OCI-LY1 (cell line): ENCODE results near the gene CAPZA1.

Experiments used
- H2AFZ ChIP-seq: fragments of 200-600 bp; sonication (generic), shearing (Covaris generic); 2 replicates; pipeline ENCODE4 v1.6.0; 2014; ENCODE audit warnings: antibody characterized with exemption, mild to moderate bottlenecking, low read length
- H3F3A ChIP-seq: fragments of 200-600 bp; sonication (generic), shearing (Covaris generic); 2 replicates; pipeline ENCODE4 v1.6.0; 2014; ENCODE audit warnings: mild to moderate bottlenecking, antibody characterized with exemption, low read length, moderate library complexity; ENCODE audit not compliant: insufficient read depth
- H3K27ac ChIP-seq: fragments of 200-600 bp; sonication (generic); 2 replicates; pipeline ENCODE4 v1.5.1; 2014; ENCODE audit warnings: low read length, mixed run types, mild to moderate bottlenecking, low read depth; ENCODE audit not compliant: poor library complexity, severe bottlenecking
- H3K27me3 ChIP-seq: fragments of 200-600 bp; sonication (generic); 2 replicates; pipeline ENCODE4 v1.6.0; 2014; ENCODE audit warnings: antibody characterized with exemption, mild to moderate bottlenecking, low read length, moderate library complexity; ENCODE audit not compliant: insufficient read depth
- H3K36me3 ChIP-seq: fragments of 200-600 bp; sonication (generic); 2 replicates; pipeline ENCODE4 v1.6.1; 2014; ENCODE audit warnings: mild to moderate bottlenecking, antibody characterized with exemption, low read length, moderate library complexity, mixed read lengths; ENCODE audit not compliant: insufficient read depth
- H3K4me1 ChIP-seq: fragments of 200-600 bp; sonication (generic); 2 replicates; pipeline ENCODE4 v1.5.1; 2014; ENCODE audit warnings: mild to moderate bottlenecking, low read length, moderate library complexity; ENCODE audit not compliant: insufficient read depth, severe bottlenecking
- H3K4me2 ChIP-seq: fragments of 200-600 bp; sonication (generic), shearing (Covaris generic); 2 replicates; pipeline ENCODE4 v1.6.1; 2014; ENCODE audit warnings: low read length
- H3K4me3 ChIP-seq: fragments of 200-600 bp; sonication (generic); 2 replicates; pipeline ENCODE4 v1.5.1; 2014; ENCODE audit warnings: low read length, low read depth, mild to moderate bottlenecking, mixed read lengths; ENCODE audit not compliant: poor library complexity, severe bottlenecking
- H3K79me2 ChIP-seq: fragments of 200-600 bp; shearing (Covaris generic); 2 replicates; pipeline ENCODE4 v1.6.1; 2016; ENCODE audit warnings: mixed run types, low read length, mixed read lengths; ENCODE audit not compliant: insufficient read depth
- H3K9ac ChIP-seq: fragments of 200-600 bp; sonication (generic), shearing (Covaris generic); 2 replicates; pipeline ENCODE4 v1.6.1; 2014; ENCODE audit warnings: mild to moderate bottlenecking, low read length, mixed read lengths
- H3K9me2 ChIP-seq: fragments of 200-600 bp; sonication (generic), shearing (Covaris generic); 2 replicates; pipeline ENCODE4 v1.6.1; 2014; ENCODE audit warnings: low read depth, mild to moderate bottlenecking, low read length, mixed read lengths
- H3K9me3 ChIP-seq: fragments of 200-600 bp; shearing (Covaris generic); 2 replicates; pipeline ENCODE4 v1.6.1; 2014; ENCODE audit warnings: low read length, mixed read lengths
- H4K20me1 ChIP-seq: fragments of 200-600 bp; sonication (generic), shearing (Covaris generic); 2 replicates; pipeline ENCODE4 v1.6.0; 2016; ENCODE audit warnings: mild to moderate bottlenecking, low read length; ENCODE audit not compliant: insufficient read depth
- EZH2 ChIP-seq: fragments of 200-600 bp; sonication (generic), shearing (Covaris generic); IDR thresholded peaks from 2 replicates; pipeline ENCODE4 v1.8.0; 2017; ENCODE audit warnings: borderline replicate concordance, mixed run types, mild to moderate bottlenecking, antibody characterized with exemption, low read length, moderate library complexity, mixed read lengths
- TF ChIP-seq, protein P1 (sequence below): fragments of 200-600 bp; sonication (generic), shearing (Covaris generic); IDR thresholded peaks from 2 replicates; pipeline ENCODE4 v1.5.1; 2017; ENCODE audit warnings: mild to moderate bottlenecking, antibody characterized with exemption, low read length, moderate library complexity, mixed read lengths

Gene CAPZA1

DNA sequence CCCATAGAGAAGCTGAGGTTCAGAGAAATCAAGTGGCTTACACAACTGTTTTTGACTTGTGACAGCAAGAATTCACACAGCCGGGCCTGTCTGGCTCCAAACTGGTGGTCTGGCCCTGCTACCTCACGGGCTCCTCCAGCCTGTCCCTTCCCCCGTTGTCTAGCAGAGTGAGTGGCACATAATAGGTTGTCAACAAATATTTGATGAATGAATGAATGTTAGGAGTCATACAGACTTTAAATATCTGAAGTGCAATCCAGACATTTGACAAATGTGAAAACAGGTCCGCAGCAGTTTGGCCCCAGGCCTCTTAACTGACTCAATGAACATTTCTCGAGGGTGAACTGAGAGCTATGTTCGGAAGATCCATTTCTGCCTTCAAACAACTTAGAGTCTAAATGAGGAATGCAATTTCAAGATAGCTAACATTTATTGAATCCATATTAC is 88.4 kb downstream of the CAPZA1 start:
- Histone ChIP-seq H4K20me1 (no peaks in the 10 kb centered on the region), H3K9me2 (no peaks in the 10 kb centered on the region), H2AFZ (no peak overlapping the region), H3K9me3 (no peaks in the 10 kb centered on the region), H3K9ac (no peak overlapping the region), H3K4me3 (no peak overlapping the region), H3K4me1 (peaks cover 29% of the 10 kb centered on the region), H3K4me2 (no peak overlapping the region), H3F3A (peaks cover 6% of the 10 kb centered on the region; the same call in 1 of the 2 replicates), H3K79me2 (no peaks in the 10 kb centered on the region), H3K27me3 (no peaks in the 10 kb centered on the region; the same call in 1 of the 2 replicates), H3K36me3 (no peaks in the 10 kb centered on the region), H3K27ac (no peak overlapping the region)
- no peak for TF ChIP-seq EZH2
- TF ChIP-seq, protein P1, sequence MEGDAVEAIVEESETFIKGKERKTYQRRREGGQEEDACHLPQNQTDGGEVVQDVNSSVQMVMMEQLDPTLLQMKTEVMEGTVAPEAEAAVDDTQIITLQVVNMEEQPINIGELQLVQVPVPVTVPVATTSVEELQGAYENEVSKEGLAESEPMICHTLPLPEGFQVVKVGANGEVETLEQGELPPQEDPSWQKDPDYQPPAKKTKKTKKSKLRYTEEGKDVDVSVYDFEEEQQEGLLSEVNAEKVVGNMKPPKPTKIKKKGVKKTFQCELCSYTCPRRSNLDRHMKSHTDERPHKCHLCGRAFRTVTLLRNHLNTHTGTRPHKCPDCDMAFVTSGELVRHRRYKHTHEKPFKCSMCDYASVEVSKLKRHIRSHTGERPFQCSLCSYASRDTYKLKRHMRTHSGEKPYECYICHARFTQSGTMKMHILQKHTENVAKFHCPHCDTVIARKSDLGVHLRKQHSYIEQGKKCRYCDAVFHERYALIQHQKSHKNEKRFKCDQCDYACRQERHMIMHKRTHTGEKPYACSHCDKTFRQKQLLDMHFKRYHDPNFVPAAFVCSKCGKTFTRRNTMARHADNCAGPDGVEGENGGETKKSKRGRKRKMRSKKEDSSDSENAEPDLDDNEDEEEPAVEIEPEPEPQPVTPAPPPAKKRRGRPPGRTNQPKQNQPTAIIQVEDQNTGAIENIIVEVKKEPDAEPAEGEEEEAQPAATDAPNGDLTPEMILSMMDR = no peak

DNA sequence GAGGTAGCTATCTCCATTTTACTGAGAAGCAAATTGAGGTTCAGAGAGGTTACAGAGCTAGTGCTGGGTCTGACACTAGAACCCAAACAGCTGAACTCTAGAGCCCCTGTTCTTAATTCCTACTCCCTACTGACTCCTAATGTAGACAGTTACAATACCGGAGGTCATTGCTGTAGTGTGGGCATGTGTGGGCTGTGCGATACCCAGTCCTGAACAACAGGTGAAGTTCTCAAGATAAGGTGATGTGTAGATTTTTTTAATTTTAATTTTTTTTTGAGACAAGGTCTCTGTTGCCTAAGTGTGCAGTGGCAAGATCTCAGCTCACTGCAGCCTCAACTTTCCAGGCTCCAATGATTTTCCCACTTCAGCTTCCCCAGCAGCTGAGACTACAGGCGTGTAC is 88.9 kb downstream of the CAPZA1 start:
- Histone ChIP-seq H3K27me3 (no peaks in the 10 kb centered on the region; the same call in 1 of the 2 replicates), H3K79me2 (no peaks in the 10 kb centered on the region), H3F3A (peaks cover 6% of the 10 kb centered on the region; the same call in 1 of the 2 replicates), H3K4me2 (no peak overlapping the region), H3K9ac (no peak overlapping the region), H2AFZ (no peak overlapping the region), H3K27ac (no peak overlapping the region), H3K9me2 (no peaks in the 10 kb centered on the region), H4K20me1 (no peaks in the 10 kb centered on the region), H3K9me3 (no peaks in the 10 kb centered on the region), H3K4me1 (peaks cover 29% of the 10 kb centered on the region), H3K4me3 (no peak overlapping the region), H3K36me3 (no peaks in the 10 kb centered on the region)
- no peak for TF ChIP-seq EZH2

DNA sequence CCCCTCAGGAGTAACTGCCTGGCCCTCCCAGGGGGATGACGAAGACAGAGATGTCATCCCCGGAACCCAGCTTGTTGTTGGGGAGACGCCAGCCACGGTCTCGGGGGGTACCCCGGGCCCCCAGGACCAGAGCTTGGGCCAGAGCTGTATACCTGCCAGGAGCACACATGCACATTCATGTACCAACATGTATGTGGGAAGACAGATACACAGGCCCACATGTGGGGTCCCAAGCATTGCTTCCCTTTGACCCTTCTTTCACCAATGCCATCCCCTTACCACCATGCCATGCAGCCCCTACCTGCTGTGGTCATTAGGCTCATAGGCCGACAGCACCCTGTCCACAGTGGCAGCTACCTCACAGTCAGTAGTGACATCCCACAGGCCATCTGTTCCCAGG is 90.5 kb downstream of the CAPZA1 start:
- Histone ChIP-seq H3K4me1 (peaks cover 34% of the 10 kb centered on the region), H2AFZ (no peak overlapping the region), H3K27me3 (no peaks in the 10 kb centered on the region; the same call in 1 of the 2 replicates), H3K79me2 (no peaks in the 10 kb centered on the region), H3F3A (peaks cover 6% of the 10 kb centered on the region; the same call in 1 of the 2 replicates), H3K9me3 (no peaks in the 10 kb centered on the region), H4K20me1 (no peaks in the 10 kb centered on the region), H3K9ac (no peak overlapping the region), H3K9me2 (no peaks in the 10 kb centered on the region), H3K4me3 (no peak overlapping the region), H3K4me2 (no peak overlapping the region), H3K36me3 (no peaks in the 10 kb centered on the region), H3K27ac (no peak overlapping the region)
- no peak for TF ChIP-seq EZH2
- TF ChIP-seq, protein P1 = no peak

DNA sequence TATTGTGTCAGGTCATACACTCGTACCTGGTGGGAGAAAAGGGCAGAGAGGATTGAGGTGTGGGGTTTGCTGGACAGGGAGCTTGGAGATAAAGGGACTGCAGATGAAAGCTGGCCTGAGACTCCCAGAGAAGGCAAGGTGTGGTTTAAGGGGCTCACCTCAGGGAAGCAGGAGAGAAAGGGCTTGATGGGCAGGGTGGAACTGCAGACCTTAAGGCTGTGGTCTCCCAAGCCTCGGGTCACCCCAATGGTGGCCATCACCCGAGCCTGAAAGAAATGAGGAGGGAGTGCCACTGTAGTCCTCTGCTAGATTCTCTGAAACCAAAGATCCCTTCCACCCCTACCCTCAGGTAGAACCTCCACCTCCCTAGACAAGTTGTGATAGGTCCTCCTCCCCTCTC is 91.0 kb downstream of the CAPZA1 start:
- H3K4me2 ChIP-seq = no peak overlapping the region
- TF ChIP-seq EZH2 = no peak
- TF ChIP-seq, protein P1 = no peak
- H3K4me3 ChIP-seq = no peak overlapping the region
- H3K9me3 ChIP-seq = no peaks in the 10 kb centered on the region
- peaks cover 31% of the 10 kb centered on the region for H3K4me1 ChIP-seq
- H3K79me2 ChIP-seq = no peaks in the 10 kb centered on the region
- no peak overlapping the region for H3K27ac ChIP-seq
- no peak overlapping the region for H2AFZ ChIP-seq
- no peaks in the 10 kb centered on the region for H3K9me2 ChIP-seq
- H3K27me3 ChIP-seq = no peaks in the 10 kb centered on the region; the same call in 1 of the 2 replicates
- no peaks in the 10 kb centered on the region for H4K20me1 ChIP-seq
- H3F3A ChIP-seq = peaks cover 6% of the 10 kb centered on the region; the same call in 1 of the 2 replicates
- no peak overlapping the region for H3K9ac ChIP-seq
- H3K36me3 ChIP-seq = no peaks in the 10 kb centered on the region
